Measurements from ENCODE around the gene LSG1. TPM values are rescaled to one million over a fixed set of nuclear protein-coding genes. Genes with fewer than 3 reads are reported as not detected.
A peak's percentile ranks its signal among the peaks of the same experiment; 100 is the strongest.

Gene LSG1
- total and polyA plus RNA-seq, 10 of the 15 experiments (the other 5 are each of a cell fraction or from before 2014, with no cell fraction given) = 14.3 to 75.6 (median 54.4) TPM

- peak; percentile 92 for TF ChIP-seq CREB1 (IDR thresholded peaks at IDR 0.05; ENCODE audit: low read depth)
- no peak for TF ChIP-seq JUNB (IDR thresholded peaks at IDR 0.05)
- TF ChIP-seq SREBF2 (IDR thresholded peaks at IDR 0.05; ENCODE audit: low read length) = no peak
- TF ChIP-seq, protein P1, sequence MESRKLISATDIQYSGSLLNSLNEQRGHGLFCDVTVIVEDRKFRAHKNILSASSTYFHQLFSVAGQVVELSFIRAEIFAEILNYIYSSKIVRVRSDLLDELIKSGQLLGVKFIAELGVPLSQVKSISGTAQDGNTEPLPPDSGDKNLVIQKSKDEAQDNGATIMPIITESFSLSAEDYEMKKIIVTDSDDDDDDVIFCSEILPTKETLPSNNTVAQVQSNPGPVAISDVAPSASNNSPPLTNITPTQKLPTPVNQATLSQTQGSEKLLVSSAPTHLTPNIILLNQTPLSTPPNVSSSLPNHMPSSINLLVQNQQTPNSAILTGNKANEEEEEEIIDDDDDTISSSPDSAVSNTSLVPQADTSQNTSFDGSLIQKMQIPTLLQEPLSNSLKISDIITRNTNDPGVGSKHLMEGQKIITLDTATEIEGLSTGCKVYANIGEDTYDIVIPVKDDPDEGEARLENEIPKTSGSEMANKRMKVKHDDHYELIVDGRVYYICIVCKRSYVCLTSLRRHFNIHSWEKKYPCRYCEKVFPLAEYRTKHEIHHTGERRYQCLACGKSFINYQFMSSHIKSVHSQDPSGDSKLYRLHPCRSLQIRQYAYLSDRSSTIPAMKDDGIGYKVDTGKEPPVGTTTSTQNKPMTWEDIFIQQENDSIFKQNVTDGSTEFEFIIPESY (IDR thresholded peaks at IDR 0.05) = no peak
- peak; percentile 50; the same call in 1 of the 2 replicates for TF ChIP-seq MLLT1 (IDR thresholded peaks at IDR 0.05)
- TF ChIP-seq BCLAF1 (IDR thresholded peaks at IDR 0.05) = peak; percentile 90
- peak; percentile 99 for TF ChIP-seq ATF7 (IDR thresholded peaks at IDR 0.05; ENCODE audit: low read depth)
- peak; percentile 95 for TF ChIP-seq MXI1 (IDR thresholded peaks at IDR 0.05; ENCODE audit: low read depth, low read length)
- TF ChIP-seq FOXK2 (IDR thresholded peaks at IDR 0.05) = peak; percentile 97
- TF ChIP-seq MYC (IDR thresholded peaks at IDR 0.05; ENCODE audit: insufficient read depth, insufficient read length, insufficient replicate concordance, low read length, severe bottlenecking) = no peak
- TF ChIP-seq ZNF592 (IDR thresholded peaks at IDR 0.05) = 0 out of 2 replicates have a peak, but pooled peaks have one; percentile 44
- TF ChIP-seq HDGF (IDR thresholded peaks at IDR 0.05) = peak; percentile 17; the same call in 1 of the 2 replicates
- TF ChIP-seq EGR1 (IDR thresholded peaks at IDR 0.05; ENCODE audit: borderline replicate concordance in 1 of 2, low read depth in 2 of 2, low read length in 2 of 2) = peak; percentile 37 to 92
- no peak for TF ChIP-seq E2F4 (IDR thresholded peaks at IDR 0.05; ENCODE audit: low read depth, low read length)
- peak; percentile 84 for TF ChIP-seq HCFC1 (IDR thresholded peaks at IDR 0.05; ENCODE audit: low read length)
- peak; percentile 86 for TF ChIP-seq TARDBP (IDR thresholded peaks at IDR 0.05; ENCODE audit: borderline replicate concordance)
- peak; percentile 95 for TF ChIP-seq SREBF1 (IDR thresholded peaks at IDR 0.05; ENCODE audit: low read length)
- TF ChIP-seq SP1 (IDR thresholded peaks at IDR 0.05; ENCODE audit: low read depth, low read length) = peak; percentile 90
Observed at GRCh38 chr3:194671900-194672808, at the start of gene LSG1 (continued).
